DND-41 (cell line): Measurements from ENCODE around the gene NDRG4.

Experiments used
- EZH2 ChIP-seq: IDR thresholded peaks from 3 replicates; pipeline ENCODE4 v1.6.1; 2012; ENCODE audit warnings: borderline replicate concordance, low read depth, mild to moderate bottlenecking, moderate library complexity, low read length, inconsistent platforms; ENCODE audit not compliant: severe bottlenecking
- TF ChIP-seq, protein P1 (sequence below): IDR thresholded peaks from 2 replicates; pipeline ENCODE4 v1.5.1; 2012; ENCODE audit warnings: borderline replicate concordance, low read length, moderate library complexity, mild to moderate bottlenecking; ENCODE audit not compliant: poor library complexity, severe bottlenecking; ENCODE audit errors: extremely low read depth

DNA sequence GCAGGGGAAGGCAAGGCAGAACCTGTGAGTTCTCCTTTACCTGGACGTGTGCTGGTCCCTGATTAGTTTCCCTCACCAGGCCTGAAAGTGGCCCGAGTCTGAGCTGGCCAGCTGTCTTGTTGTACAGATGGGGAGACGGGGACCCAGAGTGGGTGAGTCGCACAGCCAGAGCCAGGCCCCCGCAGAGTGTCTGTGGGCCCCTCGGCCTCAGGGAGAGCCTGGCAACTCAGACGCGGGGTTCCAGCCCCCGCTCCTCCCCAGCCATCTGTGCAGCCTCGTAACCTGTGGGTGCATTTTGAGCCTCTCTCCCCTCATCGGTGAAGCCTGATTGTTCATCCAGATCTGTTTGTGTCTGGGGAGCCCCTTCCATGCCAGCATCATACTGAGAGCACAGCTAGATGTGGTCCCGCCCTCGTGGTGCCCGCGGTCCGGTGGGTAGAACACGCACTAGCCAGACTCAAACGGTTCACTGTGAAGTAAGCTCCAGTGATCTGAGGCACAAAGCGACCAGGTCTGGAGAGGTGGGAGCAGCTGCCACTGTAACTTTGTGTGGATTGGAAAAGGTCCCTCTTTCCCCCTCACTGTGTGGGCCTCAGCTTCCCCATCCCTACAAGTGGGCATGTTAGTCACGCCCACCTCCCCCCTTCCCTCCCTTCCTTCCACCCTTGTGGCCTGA lies 6.0 kb upstream of the NDRG4 start:
- TF ChIP-seq, protein P1, sequence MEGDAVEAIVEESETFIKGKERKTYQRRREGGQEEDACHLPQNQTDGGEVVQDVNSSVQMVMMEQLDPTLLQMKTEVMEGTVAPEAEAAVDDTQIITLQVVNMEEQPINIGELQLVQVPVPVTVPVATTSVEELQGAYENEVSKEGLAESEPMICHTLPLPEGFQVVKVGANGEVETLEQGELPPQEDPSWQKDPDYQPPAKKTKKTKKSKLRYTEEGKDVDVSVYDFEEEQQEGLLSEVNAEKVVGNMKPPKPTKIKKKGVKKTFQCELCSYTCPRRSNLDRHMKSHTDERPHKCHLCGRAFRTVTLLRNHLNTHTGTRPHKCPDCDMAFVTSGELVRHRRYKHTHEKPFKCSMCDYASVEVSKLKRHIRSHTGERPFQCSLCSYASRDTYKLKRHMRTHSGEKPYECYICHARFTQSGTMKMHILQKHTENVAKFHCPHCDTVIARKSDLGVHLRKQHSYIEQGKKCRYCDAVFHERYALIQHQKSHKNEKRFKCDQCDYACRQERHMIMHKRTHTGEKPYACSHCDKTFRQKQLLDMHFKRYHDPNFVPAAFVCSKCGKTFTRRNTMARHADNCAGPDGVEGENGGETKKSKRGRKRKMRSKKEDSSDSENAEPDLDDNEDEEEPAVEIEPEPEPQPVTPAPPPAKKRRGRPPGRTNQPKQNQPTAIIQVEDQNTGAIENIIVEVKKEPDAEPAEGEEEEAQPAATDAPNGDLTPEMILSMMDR = no peak
- no peak for TF ChIP-seq EZH2
